Nucleus accumbens (tissue), 56 donors: Measurements from ENCODE around the gene NFYC.

Experiments
- DNase-seq, 56 donors: peaks; one replicate each; lab custom pipeline; 2025; lab: John Stamatoyannopoulos, UW

The NFYC gene

GRCh38 chr1:40776236-40777072 lies 85.0 kb downstream of the NFYC start:
- no peak for DNase-seq

- DNase-seq = no peak
Measured at GRCh38 chr1:40777224-40777970, 85.9 kb downstream of the NFYC start.

GRCh38 chr1:40780678-40781607 lies 89.4 kb downstream of the NFYC start:
- no peak for DNase-seq

- DNase-seq = no peak
Measured at GRCh38 chr1:40781608-40781971, 90.1 kb downstream of the NFYC start.

GRCh38 chr1:40782371-40782956 lies 91.0 kb downstream of the NFYC start:
- peak in 1 of 56 donors; percentile 24 for DNase-seq

GRCh38 chr1:40783001-40783905 lies 91.7 kb downstream of the NFYC start, which contains the start of gene KCNQ4:
Gene KCNQ4, plus strand, starts transcription at chr1:40783787. Its CDS starts 307 bp downstream, at chr1:40784094.
- DNase-seq = peak in 17 of 56 donors; percentile 7 to 72 (median 31)

- no peak for DNase-seq
Measured at GRCh38 chr1:40784141-40784770, 92.8 kb downstream of the NFYC start.

- peak in 3 of 56 donors; percentile 9 to 45 (median 21) for DNase-seq
Measured at GRCh38 chr1:40784771-40785151, 93.3 kb downstream of the NFYC start.

GRCh38 chr1:40785446-40785845 lies 93.9 kb downstream of the NFYC start:
- DNase-seq = no peak

GRCh38 chr1:40786171-40786994 lies 94.9 kb downstream of the NFYC start:
- no peak for DNase-seq

- no peak for DNase-seq
Measured at GRCh38 chr1:40786995-40787705, 95.6 kb downstream of the NFYC start.

- no peak for DNase-seq
Measured at GRCh38 chr1:40787737-40788560, 96.4 kb downstream of the NFYC start.

- DNase-seq = no peak
Measured at GRCh38 chr1:40788561-40789341, 97.2 kb downstream of the NFYC start.

GRCh38 chr1:40789342-40789598 lies 97.8 kb downstream of the NFYC start:
- no peak for DNase-seq

GRCh38 chr1:40789661-40790430 lies 98.3 kb downstream of the NFYC start:
- DNase-seq = no peak
